GM23248 (cell line): ENCODE data around the gene HPRT1. TPM values are rescaled to one million over a fixed set of nuclear protein-coding genes. Genes with fewer than 3 reads are reported as not detected.

Source experiments
- DNase-seq: peaks from one replicate; pipeline ENCODE4 v3.0.0-alpha.2; 2015
- H2AFZ ChIP-seq: fragments of 200-600 bp; sonication (generic); 2 replicates; pipeline ENCODE4 v1.6.1; 2016; ENCODE audit warnings: antibody characterized with exemption
- H3F3A ChIP-seq: fragments of 200-600 bp; sonication (generic); 2 replicates; pipeline ENCODE4 v1.6.1; 2016; ENCODE audit warnings: mild to moderate bottlenecking, antibody characterized with exemption, mixed run types; ENCODE audit not compliant: insufficient read depth
- H3K27ac ChIP-seq: fragments of 200-600 bp; sonication (generic); 2 replicates; pipeline ENCODE4 v1.5.1; 2016; ENCODE audit warnings: mild to moderate bottlenecking
- H3K27me3 ChIP-seq: fragments of 200-600 bp; sonication (generic); replicated peaks from 2 replicates; pipeline ENCODE4 v1.6.1; 2016; ENCODE audit warnings: mild to moderate bottlenecking; ENCODE audit not compliant: insufficient read depth
- H3K36me3 ChIP-seq: fragments of 200-600 bp; sonication (generic); 2 replicates; pipeline ENCODE4 v1.6.1; 2016; ENCODE audit warnings: low read depth, mild to moderate bottlenecking
- H3K4me1 ChIP-seq: fragments of 200-600 bp; sonication (generic); 2 replicates; pipeline ENCODE4 v1.6.1; 2016; ENCODE audit warnings: mild to moderate bottlenecking; ENCODE audit not compliant: insufficient read depth
- H3K4me2 ChIP-seq: fragments of 200-600 bp; sonication (generic); one replicate; pipeline ENCODE4 v1.6.1; 2016; ENCODE audit warnings: mild to moderate bottlenecking; ENCODE audit not compliant: unreplicated experiment
- H3K4me3 ChIP-seq: fragments of 200-600 bp; sonication (generic); 2 replicates; pipeline ENCODE4 v1.5.1; 2016; ENCODE audit warnings: mild to moderate bottlenecking
- H3K79me2 ChIP-seq: fragments of 200-600 bp; sonication (generic); 2 replicates; pipeline ENCODE4 v1.6.1; 2016; ENCODE audit warnings: mild to moderate bottlenecking; ENCODE audit not compliant: insufficient read depth
- H3K9ac ChIP-seq: fragments of 200-600 bp; sonication (generic); 2 replicates; pipeline ENCODE4 v1.6.1; 2016; ENCODE audit warnings: mild to moderate bottlenecking
- H3K9me2 ChIP-seq: fragments of 200-600 bp; sonication (generic); 2 replicates; pipeline ENCODE4 v1.6.1; 2016; ENCODE audit warnings: mixed run types, mild to moderate bottlenecking, moderate library complexity; ENCODE audit not compliant: insufficient read depth
- H3K9me3 ChIP-seq: fragments of 200-600 bp; sonication (generic); one replicate; pipeline ENCODE4 v1.6.1; 2017; ENCODE audit warnings: low read depth
- H4K20me1 ChIP-seq: fragments of 200-600 bp; sonication (generic); 2 replicates; pipeline ENCODE4 v1.6.0; 2016; ENCODE audit not compliant: insufficient read depth
- EZH2 ChIP-seq: fragments of 200-600 bp; sonication (generic); IDR thresholded peaks from 2 replicates; pipeline ENCODE4 v1.6.1; 2018; ENCODE audit warnings: antibody characterized with exemption, mild to moderate bottlenecking; ENCODE audit not compliant: insufficient read depth, poor library complexity, severe bottlenecking
- EZH2phosphoT487 ChIP-seq: fragments of 200-600 bp; sonication (generic); IDR thresholded peaks from 2 replicates; pipeline ENCODE4 v1.6.1; 2018; ENCODE audit warnings: antibody characterized with exemption, moderate library complexity, mild to moderate bottlenecking, low read depth; ENCODE audit not compliant: insufficient read depth
- WGBS, 2 experiments: methylation state at CpG; one replicate each; pipeline ENCODE4 v1.1.6; 2015 to 2017; ENCODE audit warnings: low lambda C conversion rate in 2 of 2, low coverage in 1 of 2; ENCODE audit errors: missing lambda C conversion rate in 2 of 2; 5-methylcytosine and 5-hydroxymethylcytosine counted together
- in situ Hi-C: fragments of 300-500 bp; cut with MboI; formaldehyde crosslinking; loops from 2 replicates; pipeline ENCODE4 v1.15.0; 2020
- polyA plus RNA-seq: library from polyadenylated mRNA; unstranded; fragments of >200 nt; fragmentation: Nextera tagmentation; extraction: Ambion mirVana; gene quantifications from 2 replicates; pipeline ENCODE4 v1.2.1, GENCODE V29; 2016
- total RNA-seq: library from RNA; depleted of rRNA; stranded (reverse); fragments of >200 nt; shearing (Covaris generic); gene quantifications from 2 replicates; pipeline ENCODE4 v1.2.3, GENCODE V29; 2014

HPRT1 gene
- total and polyA plus RNA-seq, 2 experiments from 2014 or later = 12.0 to 63.2 TPM

DNA sequence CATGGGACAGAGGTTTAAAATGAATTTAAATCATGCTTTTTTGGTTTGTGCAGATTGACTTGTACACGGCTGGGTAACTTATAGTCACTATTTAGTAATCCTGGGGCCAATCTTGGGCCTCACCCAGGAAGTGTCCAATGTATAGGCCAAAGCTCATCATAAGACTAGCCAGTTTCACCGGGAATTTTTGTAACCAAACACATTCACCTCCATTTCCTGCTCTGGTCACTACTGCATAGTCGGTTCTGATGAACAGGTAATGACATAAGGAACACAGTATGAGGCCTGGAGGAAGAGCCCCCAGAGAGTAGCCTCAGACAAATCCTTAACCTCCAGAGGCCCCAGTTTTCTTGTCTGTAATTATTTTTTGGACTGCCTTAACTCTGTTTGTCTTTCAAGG, 81.9 kb downstream of the HPRT1 start:
- no peak overlapping the region for H2AFZ ChIP-seq
- no peaks in the 10 kb centered on the region for H4K20me1 ChIP-seq
- H3K27me3 ChIP-seq = no peaks in the 10 kb centered on the region
- peaks cover 13% of the 10 kb centered on the region for H3K79me2 ChIP-seq
- in situ Hi-C loops = no loop called here
- 78 to 80% methylated on average over 3 of the region's 3 CpGs for WGBS, 2 experiments
- H3F3A ChIP-seq = peaks cover 40% of the 10 kb centered on the region
- no peaks in the 10 kb centered on the region for H3K9me3 ChIP-seq
- H3K9me2 ChIP-seq = no peaks in the 10 kb centered on the region
- H3K27ac ChIP-seq = no peak overlapping the region; the same call in 1 of the 2 replicates
- no peak for TF ChIP-seq EZH2phosphoT487
- H3K4me1 ChIP-seq = peaks cover 14% of the 10 kb centered on the region; the same call in 1 of the 2 replicates
- H3K36me3 ChIP-seq = no peaks in the 10 kb centered on the region
- no peak overlapping the region for H3K4me3 ChIP-seq
- H3K9ac ChIP-seq = no peak overlapping the region
- no peak for DNase-seq
- H3K4me2 ChIP-seq = no peak overlapping the region

DNA sequence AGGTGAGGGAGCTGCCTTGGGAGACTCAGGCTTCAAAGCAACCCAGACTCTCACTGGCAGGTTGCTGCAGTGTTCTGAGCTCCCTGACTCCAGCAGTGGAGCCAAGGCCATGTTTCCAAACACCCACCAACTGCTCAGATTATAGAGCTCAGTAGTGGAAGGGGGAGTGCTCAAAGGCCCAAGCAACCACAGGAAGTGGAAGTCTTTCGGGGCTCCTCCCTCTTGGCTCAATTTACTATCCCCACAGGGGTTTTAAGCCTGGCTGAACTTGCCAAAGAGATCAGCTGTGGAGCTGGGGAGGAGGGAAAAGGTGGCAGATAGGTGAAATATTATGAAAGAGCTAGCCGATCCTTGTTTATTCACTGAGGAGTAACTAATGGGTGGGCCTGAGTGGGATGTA, 82.5 kb downstream of the HPRT1 start:
- Histone ChIP-seq H3K9me2 (no peaks in the 10 kb centered on the region), H3K79me2 (peaks cover 18% of the 10 kb centered on the region), H3K27me3 (no peaks in the 10 kb centered on the region), H4K20me1 (no peaks in the 10 kb centered on the region), H3K9me3 (no peaks in the 10 kb centered on the region), H3K36me3 (no peaks in the 10 kb centered on the region; the same call in 1 of the 2 replicates), H3K9ac (no peak overlapping the region), H3K27ac (peak overlapping the region; percentile 3; the same call in 1 of the 2 replicates), H3K4me1 (peaks cover 8% of the 10 kb centered on the region; the same call in 1 of the 2 replicates), H3K4me2 (no peak overlapping the region), H2AFZ (no peak overlapping the region), H3K4me3 (no peak overlapping the region), H3F3A (peaks cover 42% of the 10 kb centered on the region)
- peak; percentile 52 for DNase-seq
- in situ Hi-C loops = no loop called here
- TF ChIP-seq EZH2phosphoT487 (no peak), EZH2 (no peak)
- 45 to 46% methylated on average over 1 to 2 of the region's 2 CpGs for WGBS, 2 experiments

DNA sequence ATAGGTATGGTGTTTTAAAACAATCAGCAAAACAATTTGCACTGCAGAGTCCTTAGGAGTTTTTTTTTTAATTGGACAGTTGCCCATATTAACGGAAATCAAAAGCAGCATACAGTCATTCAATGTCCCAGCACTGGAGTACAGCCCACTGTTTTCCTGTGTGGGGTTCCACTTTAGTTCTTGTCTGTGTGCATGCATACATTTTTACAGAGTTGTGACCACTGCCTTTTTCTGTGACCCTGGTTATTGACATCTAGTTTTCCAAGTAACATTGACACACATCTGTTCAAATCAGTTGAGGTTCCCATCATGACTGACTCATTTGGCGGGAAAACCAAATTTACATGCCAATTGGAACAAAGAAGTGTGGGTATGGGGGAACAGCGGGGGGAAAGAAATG, 83.3 kb downstream of the HPRT1 start:
- Histone ChIP-seq H3K4me2 (no peak overlapping the region), H3K4me1 (peaks cover 3% of the 10 kb centered on the region; the same call in 1 of the 2 replicates), H3K9me2 (no peaks in the 10 kb centered on the region), H3K27ac (peak overlapping the region; percentile 53; the same call in 1 of the 2 replicates), H3F3A (peaks cover 50% of the 10 kb centered on the region), H3K9ac (no peak overlapping the region), H4K20me1 (no peaks in the 10 kb centered on the region), H3K79me2 (peaks cover 26% of the 10 kb centered on the region), H3K27me3 (no peaks in the 10 kb centered on the region), H3K9me3 (no peaks in the 10 kb centered on the region), H3K36me3 (no peaks in the 10 kb centered on the region; the same call in 1 of the 2 replicates), H2AFZ (no peak overlapping the region), H3K4me3 (no peak overlapping the region)
- 42 to 56% methylated on average over 3 of the region's 3 CpGs for WGBS, 2 experiments
- in situ Hi-C loops = no loop called here
- TF ChIP-seq EZH2phosphoT487 (no peak), EZH2 (no peak)
- no peak for DNase-seq

- H3K27me3 ChIP-seq = no peaks in the 10 kb centered on the region
- 0 out of 2 replicates have a peak overlapping the region, but pooled peaks have one; percentile 14 for H3K9ac ChIP-seq
- H3K36me3 ChIP-seq = no peaks in the 10 kb centered on the region; the same call in 1 of the 2 replicates
- no peaks in the 10 kb centered on the region for H3K9me2 ChIP-seq
- peak overlapping the region; percentile 53 for H3K27ac ChIP-seq
- WGBS, 2 experiments = 13 to 22% methylated on average over 6 of the region's 6 CpGs
- H2AFZ ChIP-seq = no peak overlapping the region
- TF ChIP-seq EZH2phosphoT487 (no peak), EZH2 (no peak)
- H3K9me3 ChIP-seq = no peaks in the 10 kb centered on the region
- peaks cover 3% of the 10 kb centered on the region; the same call in 1 of the 2 replicates for H3K4me1 ChIP-seq
- H3K4me3 ChIP-seq = no peak overlapping the region
- H3F3A ChIP-seq = peaks cover 57% of the 10 kb centered on the region
- no peaks in the 10 kb centered on the region for H4K20me1 ChIP-seq
- H3K79me2 ChIP-seq = peaks cover 35% of the 10 kb centered on the region
- no peak overlapping the region for H3K4me2 ChIP-seq
- in situ Hi-C loops = no loop called here
- peak; percentile 40 for DNase-seq
Observed at GRCh38 chrX:134544135-134544512, 84.2 kb downstream of the HPRT1 start.
